IMR-90 (cell line): ENCODE measurements around the gene CPED1. TPM values are rescaled to one million over a fixed set of nuclear protein-coding genes. Genes with fewer than 3 reads are reported as not detected.
A peak's percentile ranks its signal among the peaks of the same experiment; 100 is the strongest.

ENCODE experiments used
- ATAC-seq: fragments of 200-7000 bp; cut with Tn5 transposase; 2 replicates; pipeline ENCODE4 v1.9.1; 2020; ENCODE audit warnings: low read depth, mild to moderate bottlenecking, moderate library complexity
- BruUV-seq: library from RNA; stranded (reverse); fragments of 400-500 nt; replicated peaks from 2 replicates; lab custom pipeline; 2021; lab: Mats Ljungman, UMichigan
- CTCF ChIA-PET: fragments of 300-600 bp; formaldehyde crosslinking; extraction: SDS; loops from one replicate; lab custom pipeline; 2021; ENCODE audit warnings: antibody characterized with exemption; lab: Yijun Ruan, JAX
- POLR2A ChIA-PET: fragments of 300-600 bp; sonication (Branson Sonifier 250); formaldehyde crosslinking; loops from one replicate; lab custom pipeline; 2022; ENCODE audit warnings: antibody characterized with exemption; ENCODE audit not compliant: unreplicated experiment; lab: Charles Lee
- DNase-seq: peaks from one replicate; pipeline ENCODE4 v3.0.0; 2013
- H2AFZ ChIP-seq: replicated peaks from 2 replicates; pipeline ENCODE3; 2013; ENCODE audit warnings: low read length, mild to moderate bottlenecking; ENCODE audit not compliant: poor library complexity
- H2AK5ac ChIP-seq: 2 replicates; pipeline ENCODE4 v1.6.1; 2013; ENCODE audit warnings: low read depth, low read length, inconsistent platforms
- H2AK9ac ChIP-seq: replicated peaks from 2 replicates; pipeline ENCODE3; 2013; ENCODE audit warnings: mild to moderate bottlenecking, low read depth, low read length, moderate library complexity; ENCODE audit not compliant: poor library complexity
- H2BK120ac ChIP-seq: 2 replicates; pipeline ENCODE4 v1.6.1; 2013; ENCODE audit warnings: low read depth, low read length, inconsistent platforms
- H2BK15ac ChIP-seq: 3 replicates; pipeline ENCODE4 v1.6.1; 2013; ENCODE audit warnings: low read depth, low read length, inconsistent platforms
- H2BK20ac ChIP-seq: 2 replicates; pipeline ENCODE4 v1.6.1; 2013; ENCODE audit warnings: low read depth, mild to moderate bottlenecking, inconsistent platforms, low read length, moderate library complexity
- H2BK5ac ChIP-seq: 2 replicates; pipeline ENCODE4 v1.6.1; 2013; ENCODE audit warnings: mild to moderate bottlenecking, low read depth, low read length, inconsistent platforms; ENCODE audit not compliant: poor library complexity, severe bottlenecking
- H3K14ac ChIP-seq: replicated peaks from 2 replicates; pipeline ENCODE4 v1.6.1; 2013; ENCODE audit warnings: low read depth, low read length, inconsistent platforms
- H3K18ac ChIP-seq: 2 replicates; pipeline ENCODE4 v1.6.1; 2013; ENCODE audit warnings: low read depth, low read length, control low read depth
- H3K23ac ChIP-seq: 2 replicates; pipeline ENCODE4 v1.6.1; 2013; ENCODE audit warnings: low read depth, low read length, inconsistent platforms
- H3K27ac ChIP-seq: 2 replicates; pipeline ENCODE4 v1.5.1; 2013; ENCODE audit warnings: mild to moderate bottlenecking, control low read depth, low read length; ENCODE audit not compliant: insufficient read depth
- H3K27me3 ChIP-seq: 2 replicates; pipeline ENCODE4 v1.6.1; 2013; ENCODE audit warnings: low read length; ENCODE audit not compliant: control insufficient read depth, insufficient read depth
- H3K36me3 ChIP-seq: 2 replicates; pipeline ENCODE4 v1.6.1; 2013; ENCODE audit warnings: low read length, mixed read lengths; ENCODE audit not compliant: control insufficient read depth, insufficient read depth
- H3K4ac ChIP-seq: 2 replicates; pipeline ENCODE4 v1.6.1; 2013; ENCODE audit warnings: low read depth, low read length, inconsistent platforms
- H3K4me1 ChIP-seq: 2 replicates; pipeline ENCODE4 v1.6.1; 2013; ENCODE audit warnings: low read length, mixed read lengths; ENCODE audit not compliant: control insufficient read depth, insufficient read depth
- H3K4me2 ChIP-seq: 2 replicates; pipeline ENCODE4 v1.6.1; 2013; ENCODE audit warnings: low read depth, mild to moderate bottlenecking, control low read depth, low read length, moderate library complexity
- H3K4me3 ChIP-seq: 2 replicates; pipeline ENCODE4 v1.5.1; 2013; ENCODE audit warnings: low read depth, mild to moderate bottlenecking, control low read depth, low read length, moderate library complexity; ENCODE audit not compliant: insufficient read depth
- H3K56ac ChIP-seq: 2 replicates; pipeline ENCODE4 v1.6.1; 2013; ENCODE audit warnings: low read length, inconsistent platforms; ENCODE audit not compliant: insufficient read depth; ENCODE audit errors: extremely low read depth
- H3K79me1 ChIP-seq, 2 experiments: 2 replicates each; pipeline ENCODE4 v1.6.1; 2013; ENCODE audit warnings: low read length in 2 of 2, inconsistent platforms in 1 of 2, low read depth in 1 of 2
- H3K9ac ChIP-seq: 2 replicates; pipeline ENCODE4 v1.6.1; 2013; ENCODE audit warnings: low read depth, low read length, control low read depth
- H3K9me1 ChIP-seq: 2 replicates; pipeline ENCODE4 v1.6.1; 2013; ENCODE audit warnings: low read length, inconsistent platforms; ENCODE audit not compliant: insufficient read depth
- H3K9me3 ChIP-seq: 2 replicates; pipeline ENCODE4 v1.6.1; 2013; ENCODE audit warnings: low read length; ENCODE audit not compliant: control insufficient read depth, insufficient read depth
- H4K20me1 ChIP-seq: 2 replicates; pipeline ENCODE4 v1.6.1; 2013; ENCODE audit warnings: low read length, inconsistent platforms; ENCODE audit not compliant: insufficient read depth
- H4K5ac ChIP-seq: 2 replicates; pipeline ENCODE4 v1.6.1; 2013; ENCODE audit warnings: mild to moderate bottlenecking, low read depth, low read length, control low read depth
- H4K8ac ChIP-seq, 2 experiments: 2 replicates each; pipeline ENCODE4 v1.6.1; 2013; ENCODE audit warnings: low read depth in 2 of 2, low read length in 2 of 2, control low read depth in 1 of 2, inconsistent platforms in 1 of 2
- H4K91ac ChIP-seq: 2 replicates; pipeline ENCODE4 v1.6.1; 2013; ENCODE audit warnings: low read depth, low read length, inconsistent platforms; ENCODE audit not compliant: insufficient read depth
- CEBPB ChIP-seq: IDR thresholded peaks from 2 replicates; pipeline ENCODE4 v1.6.1; 2012; ENCODE audit warnings: low read depth, low read length, improper control_type of control experiment
- CHD1 ChIP-seq: IDR thresholded peaks from 2 replicates; pipeline ENCODE4 v1.6.1; 2012; ENCODE audit warnings: low read depth, low read length, improper control_type of control experiment
- MXI1 ChIP-seq: IDR thresholded peaks from 2 replicates; pipeline ENCODE4 v1.6.1; 2012; ENCODE audit warnings: low read depth, mild to moderate bottlenecking, low read length, moderate library complexity, borderline replicate concordance
- POLR2A ChIP-seq: IDR thresholded peaks from 2 replicates; pipeline ENCODE4 v1.6.1; 2012; ENCODE audit warnings: mild to moderate bottlenecking, low read depth, low read length
- WGBS, 2 experiments: methylation state at CpG; one replicate each; pipeline versions ENCODE4 v1.1.5 to v1.1.7; 2013; ENCODE audit warnings: missing lambda C conversion rate in 2 of 2; ENCODE audit not compliant: insufficient read length in 1 of 2; ENCODE audit errors: extremely low coverage in 2 of 2; 5-methylcytosine and 5-hydroxymethylcytosine counted together
- dilution Hi-C: fragments of 300-500 bp; cut with HindIII; formaldehyde crosslinking; loops from one replicate; pipeline ENCODE4 v1.14.3; 2018; ENCODE audit warnings: low sequenced_read_pairs; ENCODE audit not compliant: unreplicated experiment
- in situ Hi-C: fragments of 300-500 bp; cut with MboI; formaldehyde crosslinking; loops from 3 replicates; pipeline ENCODE4 v1.14.3; 2019; ENCODE audit warnings: low sequenced_read_pairs, inconsistent platforms, mixed read lengths
- intact Hi-C: fragments of 100-400 bp; cut with micrococcal nuclease; formaldehyde crosslinking; loops from 2 replicates; pipeline ENCODE4 v1.10.0; 2022
- polyA plus RNA-seq, 3 experiments: library from polyadenylated mRNA; depleted of rRNA; stranded (reverse); fragments of >200 nt; gene quantifications; 2 replicates each; pipeline ENCODE4 v1.2.3, GENCODE V29; 2012; ENCODE audit warnings: low replicate concordance in 1 of 3
- total RNA-seq: library from RNA; depleted of rRNA; stranded (reverse); fragments of >200 nt; gene quantifications from 2 replicates; pipeline ENCODE4 v1.2.3, GENCODE V29; 2012

CPED1 gene
- total and polyA plus RNA-seq, 2 of the 4 experiments (the other 2 are of a cell fraction): 31.2 to 96.8 TPM

GRCh38 chr7:121019018-121019417 lies 30.5 kb downstream of the CPED1 start:
- ChIA-PET POLR2A (no interaction called here), CTCF (no interaction called here)
- H4K20me1 ChIP-seq: peaks cover 3% of the 10 kb centered on the region; the same call in 1 of the 2 replicates
- peak overlapping the region; percentile 68; the same call in 1 of the 2 replicates for H3K4me2 ChIP-seq
- no peak overlapping the region; the same call in 2 of the 3 replicates for H2BK15ac ChIP-seq
- H2AFZ ChIP-seq: no peak overlapping the region
- peak overlapping the region; percentile 76; the same call in 1 of the 2 replicates for H3K23ac ChIP-seq
- in situ Hi-C loops (no loop called here), intact Hi-C loops (no loop called here), dilution Hi-C loops (no loop called here)
- no peaks in the 10 kb centered on the region for H3K27me3 ChIP-seq
- peaks cover 2% of the 10 kb centered on the region; the same call in 1 of the 2 replicates for H3K36me3 ChIP-seq
- H2BK120ac ChIP-seq: peak overlapping the region; percentile 46; the same call in 1 of the 2 replicates
- BruUV-seq: no TSS peak
- peak overlapping the region; percentile 46 for H2BK20ac ChIP-seq
- DNase-seq (peak; percentile 69), ATAC-seq (peak; percentile 21; the same call in 1 of the 2 replicates)
- H3K79me1 ChIP-seq: peaks cover 4 to 48% of the 10 kb centered on the region in 2 experiments; a peak in 3 of 4 replicates
- H4K91ac ChIP-seq: no peak overlapping the region
- H3K4me3 ChIP-seq: no peak overlapping the region
- no peak overlapping the region; the same call in 1 of the 2 replicates for H3K4ac ChIP-seq
- no peak overlapping the region; the same call in 1 of the 2 replicates for H3K56ac ChIP-seq
- no peak overlapping the region for H3K9ac ChIP-seq
- peaks cover 18% of the 10 kb centered on the region for H3K4me1 ChIP-seq
- H3K9me3 ChIP-seq: no peaks in the 10 kb centered on the region
- no peak overlapping the region for H2AK9ac ChIP-seq
- TF ChIP-seq POLR2A (no peak), MXI1 (no peak), CEBPB (peak; percentile 60; the same call in 1 of the 2 replicates), CHD1 (no peak)
- WGBS, 2 experiments: no CpG with 5 or more reads among the region's 2 CpGs
- peak overlapping the region in 1 of 2 experiments; percentile 24; a peak in 1 of 4 replicates for H4K8ac ChIP-seq
- H2BK5ac ChIP-seq: peak overlapping the region; percentile 83
- peak overlapping the region; percentile 73; the same call in 1 of the 2 replicates for H3K18ac ChIP-seq
- peak overlapping the region; percentile 59; the same call in 1 of the 2 replicates for H4K5ac ChIP-seq
- peaks cover 10% of the 10 kb centered on the region for H3K9me1 ChIP-seq
- no peak overlapping the region for H3K14ac ChIP-seq
- no peak overlapping the region for H2AK5ac ChIP-seq
- H3K27ac ChIP-seq: no peak overlapping the region
